GM18519 (cell line): Measurements from ENCODE around the gene KLHL17.
"Not testable (repeated sequence)": the region's sequence is repeated elsewhere in the genome, so short reads cannot be mapped to it uniquely, and the experiment has no call there.

ENCODE experiments used
- ATAC-seq: cut with Tn5 transposase; IDR thresholded peaks from one replicate; pipeline ENCODE4 v1.9.1; 2021; ENCODE audit warnings: mild to moderate bottlenecking, moderate library complexity; ENCODE audit not compliant: unreplicated experiment, low FRiP score

Gene KLHL17

GRCh38 chr1:966135-966703 is 5.8 kb downstream of the KLHL17 start, which contains the start of gene PLEKHN1:
TSS of gene PLEKHN1 (plus strand) at chr1:966482. CDS start at chr1:966532, 50 bp downstream.
- ATAC-seq, result no peak

GRCh38 chr1:966704-967300 is 6.4 kb downstream of the KLHL17 start:
- ATAC-seq, result no peak

GRCh38 chr1:967466-968343 is 7.3 kb downstream of the KLHL17 start:
- ATAC-seq, result no peak

- no peak for ATAC-seq
Measured at GRCh38 chr1:969260-969855, 9.0 kb downstream of the KLHL17 start.

GRCh38 chr1:970242-970972 is 10.0 kb downstream of the KLHL17 start:
- no peak for ATAC-seq

GRCh38 chr1:970973-971730 is 10.8 kb downstream of the KLHL17 start:
- no peak for ATAC-seq

GRCh38 chr1:971751-972506 is 11.5 kb downstream of the KLHL17 start:
- ATAC-seq, result no peak

- no peak for ATAC-seq
Measured at GRCh38 chr1:972726-973458, 12.5 kb downstream of the KLHL17 start.

- ATAC-seq, result no peak
Measured at GRCh38 chr1:973459-974292, 13.3 kb downstream of the KLHL17 start.

GRCh38 chr1:974293-974640 is 13.9 kb downstream of the KLHL17 start:
- ATAC-seq, result no peak

- no peak for ATAC-seq
Measured at GRCh38 chr1:974687-975328, 14.4 kb downstream of the KLHL17 start.

GRCh38 chr1:975365-975764 is 15.0 kb downstream of the KLHL17 start:
- no peak for ATAC-seq

- no peak for ATAC-seq
Measured at GRCh38 chr1:975896-976683, 15.7 kb downstream of the KLHL17 start.

GRCh38 chr1:976791-977190 is 16.4 kb downstream of the KLHL17 start:
- ATAC-seq, result not testable (repeated sequence)

GRCh38 chr1:978069-978834 is 17.9 kb downstream of the KLHL17 start:
- no peak for ATAC-seq
